CD4-positive, alpha-beta T cell (primary cell): ENCODE measurements around the gene GALNT18. TPM values are rescaled to one million over a fixed set of nuclear protein-coding genes. Genes with fewer than 3 reads are reported as not detected.

Source experiments
- ATAC-seq: fragments of 200-7000 bp; cut with Tn5 transposase; one replicate; pipeline ENCODE4 v1.10.0; 2022; ENCODE audit warnings: mild to moderate bottlenecking; ENCODE audit not compliant: poor library complexity
- CTCF ChIA-PET: fragments of 350-600 bp; sonication (Branson Sonifier 250); formaldehyde crosslinking; loops from one replicate; lab custom pipeline; 2021; ENCODE audit warnings: antibody characterized with exemption, inconsistent platforms; lab: Charles Lee
- POLR2A ChIA-PET: fragments of 350-600 bp; sonication (Branson Sonifier 250); formaldehyde crosslinking; loops from one replicate; lab custom pipeline; 2021; ENCODE audit warnings: antibody characterized with exemption, inconsistent platforms; lab: Charles Lee
- DNase-seq, 14 experiments: peaks; one replicate each; pipeline ENCODE4 v3.0.0-alpha.2; 2013 to 2020; ENCODE audit warnings: mixed read lengths in 2 of 14
- H3K27ac ChIP-seq, 2 donors: one replicate each; pipeline versions ENCODE4 v1.5.1 to v1.7.0; 2013; ENCODE audit warnings: low read length in 2 of 2, low read depth in 1 of 2, mild to moderate bottlenecking in 1 of 2
- H3K27me3 ChIP-seq, 2 experiments: 1 replicate in 1 of 2; 2 replicates in 1 of 2; pipeline versions ENCODE4 v1.6.1 to v1.7.0; 2013; ENCODE audit warnings: low read length in 2 of 2, control low read depth in 1 of 2, mild to moderate bottlenecking in 1 of 2, moderate library complexity in 1 of 2; ENCODE audit not compliant: insufficient read depth in 2 of 2, control insufficient read depth in 1 of 2
- H3K36me3 ChIP-seq: one replicate; pipeline ENCODE4 v1.6.1; 2013; ENCODE audit warnings: low read length, control low read depth; ENCODE audit not compliant: insufficient read depth
- H3K4me1 ChIP-seq: one replicate; pipeline ENCODE4 v1.6.1; 2013; ENCODE audit warnings: low read length, control low read depth; ENCODE audit not compliant: insufficient read depth
- H3K4me3 ChIP-seq: one replicate; pipeline ENCODE4 v1.5.1; 2013; ENCODE audit warnings: mild to moderate bottlenecking, low read length, moderate library complexity
- H3K9me3 ChIP-seq, 2 experiments: 1 replicate in 1 of 2; 2 replicates in 1 of 2; pipeline versions ENCODE4 v1.6.1 to v1.7.0; 2013; ENCODE audit warnings: low read length in 2 of 2, mild to moderate bottlenecking in 2 of 2, control low read depth in 1 of 2, moderate library complexity in 1 of 2; ENCODE audit not compliant: control insufficient read depth in 1 of 2, insufficient read depth in 1 of 2
- H3K27ac Mint-ChIP-seq: one replicate; pipeline ENCODE4 v1.8.0; 2020; ENCODE audit warnings: mixed read lengths
- H3K27me3 Mint-ChIP-seq: one replicate; pipeline ENCODE4 v1.8.0; 2021; ENCODE audit warnings: mixed read lengths
- H3K36me3 Mint-ChIP-seq: one replicate; pipeline ENCODE4 v1.8.0; 2021; ENCODE audit warnings: low read depth, mixed read lengths
- H3K4me1 Mint-ChIP-seq: one replicate; pipeline ENCODE4 v1.8.0; 2021; ENCODE audit warnings: low read depth, mixed read lengths
- H3K4me3 Mint-ChIP-seq: one replicate; pipeline ENCODE4 v1.8.0; 2020; ENCODE audit warnings: mild to moderate bottlenecking, mixed read lengths
- H3K9me3 Mint-ChIP-seq: one replicate; pipeline ENCODE4 v1.8.0; 2020; ENCODE audit warnings: mixed read lengths
- intact Hi-C, 2 experiments: fragments of 100-400 bp; cut with DNase I in 1 of 2; cut with micrococcal nuclease in 1 of 2; formaldehyde crosslinking; loops; one replicate each; pipeline versions ENCODE4 v1.15.1 to v1.9.0; 2023 to 2025; cut with DNase I, micrococcal nuclease
- total RNA-seq, 174 experiments: library from RNA in 2 of 174; stranded (reverse) in 2 of 174; gene quantifications; one replicate each; pipeline ENCODE4 v1.2.3 and lab custom pipeline; 2021 to 2026
- TF ChIP-seq, protein P1 (sequence below): fragments of 200-600 bp; IDR thresholded peaks from one replicate; pipeline ENCODE4 v1.8.0; 2022; ENCODE audit warnings: antibody characterized with exemption, mild to moderate bottlenecking

GALNT18 gene
- total RNA-seq, 2 experiments from 2014 or later = 0.08 TPM; not detected in 1

DNA sequence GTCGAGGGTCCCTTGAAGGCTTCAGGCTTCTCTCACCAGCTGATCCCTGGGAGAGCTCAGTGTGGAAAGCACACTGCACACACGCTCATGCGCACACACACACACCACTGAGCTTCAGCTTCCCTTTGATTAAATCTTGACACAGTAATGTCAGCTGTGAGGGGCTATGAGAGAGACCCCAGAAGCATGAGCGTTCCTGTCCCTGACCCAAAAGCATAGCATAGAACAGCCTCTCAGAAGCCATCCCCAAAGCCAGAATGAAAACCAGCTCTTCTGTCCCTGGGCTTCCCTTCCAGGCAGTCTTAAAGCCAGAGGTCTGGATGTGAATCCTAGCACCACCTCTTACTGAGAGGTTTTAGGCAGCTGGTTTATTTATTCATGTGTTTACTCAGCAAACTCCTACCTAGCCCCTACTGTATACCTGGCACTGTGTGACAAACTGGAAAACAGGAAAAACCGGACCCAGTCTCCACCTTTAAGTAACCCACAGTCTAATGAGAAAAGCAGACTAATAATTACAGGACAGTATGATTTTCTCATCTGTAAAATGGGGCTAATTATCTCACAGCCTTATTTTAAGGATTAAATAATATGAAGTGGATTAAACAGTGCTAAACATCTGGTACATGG lies 15.9 kb downstream of the GALNT18 start:
- POLR2A ChIA-PET = no interaction called here
- Mint-ChIP-seq H3K27me3 (peaks cover 37% of the 10 kb centered on the region), H3K4me1 (no peaks in the 10 kb centered on the region), H3K36me3 (no peaks in the 10 kb centered on the region), H3K27ac (no peak overlapping the region), H3K9me3 (no peaks in the 10 kb centered on the region), H3K4me3 (no peak overlapping the region)
- Histone ChIP-seq H3K27ac (no peak overlapping the region), H3K27me3 (peaks cover 7 to 9% of the 10 kb centered on the region in 2 experiments), H3K9me3 (no peaks in the 10 kb centered on the region), H3K4me1 (no peaks in the 10 kb centered on the region), H3K4me3 (no peak overlapping the region), H3K36me3 (no peaks in the 10 kb centered on the region)
- ATAC-seq = no peak
- intact Hi-C loops = no loop called here
- DNase-seq = no peak
- TF ChIP-seq, protein P1, sequence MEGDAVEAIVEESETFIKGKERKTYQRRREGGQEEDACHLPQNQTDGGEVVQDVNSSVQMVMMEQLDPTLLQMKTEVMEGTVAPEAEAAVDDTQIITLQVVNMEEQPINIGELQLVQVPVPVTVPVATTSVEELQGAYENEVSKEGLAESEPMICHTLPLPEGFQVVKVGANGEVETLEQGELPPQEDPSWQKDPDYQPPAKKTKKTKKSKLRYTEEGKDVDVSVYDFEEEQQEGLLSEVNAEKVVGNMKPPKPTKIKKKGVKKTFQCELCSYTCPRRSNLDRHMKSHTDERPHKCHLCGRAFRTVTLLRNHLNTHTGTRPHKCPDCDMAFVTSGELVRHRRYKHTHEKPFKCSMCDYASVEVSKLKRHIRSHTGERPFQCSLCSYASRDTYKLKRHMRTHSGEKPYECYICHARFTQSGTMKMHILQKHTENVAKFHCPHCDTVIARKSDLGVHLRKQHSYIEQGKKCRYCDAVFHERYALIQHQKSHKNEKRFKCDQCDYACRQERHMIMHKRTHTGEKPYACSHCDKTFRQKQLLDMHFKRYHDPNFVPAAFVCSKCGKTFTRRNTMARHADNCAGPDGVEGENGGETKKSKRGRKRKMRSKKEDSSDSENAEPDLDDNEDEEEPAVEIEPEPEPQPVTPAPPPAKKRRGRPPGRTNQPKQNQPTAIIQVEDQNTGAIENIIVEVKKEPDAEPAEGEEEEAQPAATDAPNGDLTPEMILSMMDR = no peak
- CTCF ChIA-PET = no interaction called here

DNA sequence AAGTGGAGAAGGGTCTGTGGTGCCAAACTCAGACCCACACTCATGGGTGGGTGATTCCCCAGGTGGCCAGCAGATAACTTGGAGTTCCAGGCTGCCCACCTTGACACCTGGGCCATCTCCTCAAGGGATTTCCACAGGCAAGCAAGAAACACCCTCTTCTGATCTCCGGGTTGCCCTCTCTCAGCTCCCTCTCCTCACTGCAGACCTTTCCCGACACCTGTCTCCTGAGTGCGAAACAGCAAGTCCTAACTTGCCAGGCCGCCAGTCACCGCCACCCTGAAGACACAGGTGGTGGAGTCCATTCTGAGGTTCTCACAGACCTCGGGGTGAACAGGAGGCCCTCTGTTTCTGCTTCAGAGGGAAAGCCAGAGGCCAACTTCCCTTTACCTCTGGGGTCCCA lies 16.6 kb downstream of the GALNT18 start:
- H3K27ac Mint-ChIP-seq = no peak overlapping the region
- no peak overlapping the region for H3K27ac ChIP-seq

DNA sequence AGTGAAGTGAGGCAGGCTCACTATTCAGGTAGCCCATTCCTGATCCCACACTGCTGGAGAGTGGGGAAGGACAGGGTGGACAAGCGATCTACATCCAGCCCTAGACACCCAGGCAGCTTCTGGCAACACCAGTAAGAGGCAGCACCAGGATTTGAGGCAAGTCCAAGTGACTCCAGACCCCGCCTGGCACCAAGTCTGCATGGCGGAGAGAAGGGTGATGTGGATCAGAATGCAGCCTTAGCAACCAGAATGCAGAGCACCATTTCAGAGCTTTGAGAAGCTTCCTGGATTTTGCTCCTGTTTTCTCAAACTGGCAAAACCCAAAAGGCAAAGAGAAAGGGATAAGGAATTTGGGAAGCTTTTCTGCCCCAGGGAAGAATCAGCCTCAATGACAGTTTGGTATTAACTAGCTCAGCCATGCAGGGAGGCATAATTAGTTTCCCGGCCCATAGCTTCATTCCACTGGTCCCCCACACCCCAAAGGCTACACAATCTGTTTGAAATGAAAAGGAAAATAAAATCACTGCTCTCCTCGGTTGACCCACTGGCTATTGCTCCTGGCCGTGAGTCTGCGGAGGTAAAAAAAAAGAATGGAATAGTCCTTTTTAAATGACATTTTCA lies 17.3 kb downstream of the GALNT18 start:
- H3K9me3 Mint-ChIP-seq = no peaks in the 10 kb centered on the region
- no peaks in the 10 kb centered on the region for H3K4me1 Mint-ChIP-seq
- H3K27ac ChIP-seq = no peak overlapping the region
- intact Hi-C loops = no loop called here
- peaks cover 7 to 9% of the 10 kb centered on the region in 2 experiments for H3K27me3 ChIP-seq
- no peak overlapping the region for H3K27ac Mint-ChIP-seq
- no peaks in the 10 kb centered on the region for H3K36me3 ChIP-seq
- H3K4me3 ChIP-seq = no peak overlapping the region
- DNase-seq (no peak), ATAC-seq (no peak)
- TF ChIP-seq, protein P1 = no peak
- H3K27me3 Mint-ChIP-seq = peaks cover 32% of the 10 kb centered on the region
- POLR2A ChIA-PET = no interaction called here
- H3K9me3 ChIP-seq = no peaks in the 10 kb centered on the region
- no peaks in the 10 kb centered on the region for H3K4me1 ChIP-seq
- CTCF ChIA-PET = no interaction called here
- H3K36me3 Mint-ChIP-seq = no peaks in the 10 kb centered on the region
- H3K4me3 Mint-ChIP-seq = no peak overlapping the region

More for the DNA sequence above, 16.6 kb downstream of the GALNT18 start:
- ATAC-seq (no peak), DNase-seq (no peak)
- no peaks in the 10 kb centered on the region for H3K9me3 ChIP-seq
- Mint-ChIP-seq H3K4me1 (no peaks in the 10 kb centered on the region), H3K9me3 (no peaks in the 10 kb centered on the region), H3K36me3 (no peaks in the 10 kb centered on the region), H3K4me3 (no peak overlapping the region), H3K27me3 (peaks cover 33% of the 10 kb centered on the region)
- CTCF ChIA-PET = no interaction called here
- POLR2A ChIA-PET = no interaction called here
- intact Hi-C loops = no loop called here
- no peak overlapping the region for H3K4me3 ChIP-seq
- H3K4me1 ChIP-seq = no peaks in the 10 kb centered on the region
- TF ChIP-seq, protein P1 = no peak
- H3K36me3 ChIP-seq = no peaks in the 10 kb centered on the region
- H3K27me3 ChIP-seq = peaks cover 7 to 9% of the 10 kb centered on the region in 2 experiments
